CD4-positive, alpha-beta T cell treated with Interleukin-17A for 1 hour (primary cell): ENCODE measurements around the gene ORMDL1.
"Not testable (repeated sequence)": the region's sequence is repeated elsewhere in the genome, so short reads cannot be mapped to it uniquely, and the experiment has no call there.

Source experiments
- DNase-seq: peaks from one replicate; pipeline ENCODE4 v3.0.0-alpha.2; 2020

Gene ORMDL1

DNA sequence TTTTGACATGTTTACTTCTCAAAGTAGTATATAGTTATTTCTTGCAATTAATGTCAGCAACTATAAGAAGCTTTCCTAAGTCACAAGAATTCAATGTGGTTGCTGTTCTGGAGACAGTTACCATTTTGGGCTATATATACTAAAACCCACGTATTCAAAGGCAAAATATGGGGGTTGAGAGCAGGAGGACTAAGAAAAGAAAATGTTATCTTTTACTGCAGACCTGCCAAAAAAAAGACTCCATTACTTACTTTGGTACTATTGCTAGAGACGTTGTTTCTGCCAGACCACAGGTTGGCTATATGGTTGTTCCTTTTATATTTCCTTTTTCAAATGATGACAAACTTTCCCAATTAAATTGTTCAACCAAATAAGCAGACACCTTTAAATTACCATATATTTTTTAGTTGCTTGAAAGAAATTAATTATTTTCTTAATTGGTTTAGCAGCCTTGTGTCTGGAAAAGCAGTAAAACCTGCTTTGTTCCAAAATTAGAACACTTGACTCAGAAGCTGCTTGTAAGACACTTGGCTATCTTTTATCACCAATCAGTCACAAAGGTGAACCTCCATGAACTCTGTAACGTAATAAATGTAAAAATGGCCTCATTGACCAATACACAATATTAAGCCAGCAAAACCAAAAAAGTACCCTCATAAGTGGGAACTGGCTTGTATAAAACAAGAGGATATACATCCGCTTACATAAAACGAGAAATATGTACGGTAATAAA lies 13.4 kb downstream of the ORMDL1 start:
- DNase-seq: no peak

DNA sequence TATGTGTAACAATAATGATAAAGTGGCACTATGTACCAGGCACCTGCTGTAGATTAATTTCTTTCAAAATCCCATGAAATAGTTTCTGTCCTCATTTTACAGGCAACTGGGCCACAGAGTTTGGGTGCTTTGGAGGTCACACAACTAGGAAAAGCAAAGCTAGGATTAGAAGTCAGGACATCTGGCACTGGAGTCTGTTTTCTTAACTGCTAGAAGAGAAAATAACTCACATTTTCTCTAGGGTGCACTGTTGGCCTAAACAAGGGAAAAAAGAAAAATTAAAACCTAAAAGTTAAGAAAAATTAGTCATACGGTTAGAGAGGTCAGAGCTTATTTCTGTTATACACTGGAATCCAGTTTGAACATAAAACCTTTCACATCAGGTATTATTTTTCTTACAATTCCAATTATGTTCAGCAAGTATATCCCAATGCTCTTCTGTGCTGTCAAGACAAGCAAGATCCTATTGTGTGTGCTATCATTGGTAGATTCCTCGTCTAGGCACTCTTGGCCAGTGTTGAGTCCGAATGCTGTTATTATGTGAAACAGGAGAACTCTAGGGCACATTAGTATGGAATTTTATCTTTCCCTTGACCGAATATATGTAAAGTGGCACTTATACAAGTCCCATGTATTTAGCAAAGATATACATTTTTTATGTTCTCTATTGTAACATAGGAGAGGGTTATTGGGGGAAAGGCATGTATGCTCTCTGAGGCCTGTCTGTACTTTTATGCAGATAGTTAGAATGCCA lies 20.1 kb downstream of the ORMDL1 start:
- no peak for DNase-seq

DNA sequence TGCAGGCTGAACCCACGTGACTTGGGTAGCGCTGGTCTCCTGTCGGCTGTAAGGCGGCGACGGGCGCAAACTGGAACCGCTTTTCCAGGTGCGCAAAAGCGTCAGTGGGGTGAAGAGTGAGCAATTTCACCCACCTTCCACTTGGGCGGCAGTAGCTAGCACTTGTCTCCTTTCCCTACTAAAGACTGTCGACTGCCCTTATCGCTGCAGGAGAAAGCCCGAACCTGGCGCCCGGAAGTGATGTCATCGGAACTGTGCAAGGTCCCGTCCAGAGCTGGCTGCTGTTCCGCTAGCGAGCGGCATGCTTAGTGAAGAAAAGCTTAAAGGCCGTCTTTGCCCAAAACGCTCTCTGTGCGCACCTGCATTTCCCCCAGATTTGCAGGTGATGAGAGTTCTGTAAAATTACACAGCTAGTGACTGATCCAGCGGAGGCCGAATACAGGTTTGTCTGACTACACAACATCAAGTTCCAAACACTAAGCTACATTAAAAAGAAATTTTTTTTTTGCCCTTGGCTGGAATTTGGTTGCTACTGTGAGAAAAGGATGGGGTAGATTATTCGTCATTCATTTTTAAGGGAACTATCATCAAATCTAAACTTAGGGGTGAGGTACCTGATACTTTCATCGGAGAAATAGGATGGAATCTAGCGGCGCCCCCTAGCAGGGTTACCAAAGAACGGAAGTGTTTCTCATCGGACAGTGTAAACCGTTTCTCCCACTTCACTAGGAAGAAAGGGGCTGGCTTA lies 21.4 kb downstream of the ORMDL1 start, which contains the start of gene OSGEPL1:
OSGEPL1 (minus strand) TSS at position 242 of the 748 bp plus-strand sequence. CDS start 1,152 bp downstream, outside the sequence.
- DNase-seq: peak; percentile 94

DNA sequence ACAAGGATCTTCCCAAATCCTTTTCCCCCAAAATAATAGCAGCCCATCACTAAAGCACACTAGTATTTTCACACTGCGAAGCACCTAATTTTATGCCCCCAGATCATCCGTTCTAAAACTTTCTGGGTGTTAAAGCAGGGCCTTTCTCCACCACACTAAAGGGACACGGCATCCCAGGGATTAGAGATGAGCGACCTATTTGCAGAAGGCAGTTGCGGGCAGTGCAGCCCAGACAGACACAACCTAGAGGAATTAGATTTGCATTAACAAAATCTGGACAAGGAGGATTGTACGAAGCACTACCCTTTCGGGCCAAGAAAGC lies 21.9 kb downstream of the ORMDL1 start:
- no peak for DNase-seq

DNA sequence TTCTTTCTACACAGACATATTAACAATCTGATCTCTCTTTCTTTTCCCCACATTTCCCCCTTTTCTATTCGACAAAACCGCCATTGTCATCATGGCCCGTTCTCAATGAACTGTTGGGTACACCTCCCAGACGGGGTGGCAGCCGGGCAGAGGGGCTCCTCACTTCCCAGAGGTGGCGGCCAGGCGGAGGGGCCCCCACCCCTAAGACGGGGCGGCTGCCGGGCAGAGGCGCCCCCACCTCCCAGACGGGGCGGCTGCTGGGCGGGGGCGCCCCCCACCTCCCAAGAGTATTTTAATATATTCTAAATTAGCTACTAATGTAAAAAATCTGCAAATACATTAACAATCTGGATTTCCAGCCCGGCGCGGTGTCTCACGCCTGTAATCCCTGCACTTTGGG lies 24.0 kb downstream of the ORMDL1 start:
- not testable (repeated sequence) for DNase-seq

DNA sequence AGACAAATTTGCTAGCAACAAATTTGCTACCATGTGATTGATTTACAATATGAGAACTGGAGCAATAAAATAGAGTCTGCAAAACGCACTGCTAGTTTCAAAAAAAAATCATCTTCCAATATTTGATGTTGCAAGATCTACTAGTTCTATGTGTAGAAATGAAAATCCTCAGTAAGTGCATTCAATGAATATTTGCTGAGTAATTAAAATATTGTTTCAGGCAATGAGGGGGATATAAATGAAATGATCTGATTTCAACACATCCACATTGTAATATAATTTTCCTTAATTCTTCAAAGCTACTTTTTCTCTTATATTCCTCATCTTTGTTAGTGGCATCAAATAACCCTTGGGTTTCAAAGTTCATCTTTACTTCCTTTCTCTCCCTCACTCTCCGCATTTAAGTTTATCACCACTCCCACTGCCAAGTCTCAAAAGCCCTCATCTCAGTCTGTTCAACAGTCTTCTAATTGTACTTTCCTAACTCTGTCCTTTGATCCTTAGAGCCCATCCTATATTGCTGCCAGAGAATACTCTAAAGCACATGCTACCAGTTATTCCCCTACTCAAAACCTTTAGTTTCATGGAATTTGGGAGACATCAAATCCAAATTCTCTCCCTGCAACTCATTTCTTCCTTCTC lies 27.7 kb downstream of the ORMDL1 start:
- no peak for DNase-seq

DNA sequence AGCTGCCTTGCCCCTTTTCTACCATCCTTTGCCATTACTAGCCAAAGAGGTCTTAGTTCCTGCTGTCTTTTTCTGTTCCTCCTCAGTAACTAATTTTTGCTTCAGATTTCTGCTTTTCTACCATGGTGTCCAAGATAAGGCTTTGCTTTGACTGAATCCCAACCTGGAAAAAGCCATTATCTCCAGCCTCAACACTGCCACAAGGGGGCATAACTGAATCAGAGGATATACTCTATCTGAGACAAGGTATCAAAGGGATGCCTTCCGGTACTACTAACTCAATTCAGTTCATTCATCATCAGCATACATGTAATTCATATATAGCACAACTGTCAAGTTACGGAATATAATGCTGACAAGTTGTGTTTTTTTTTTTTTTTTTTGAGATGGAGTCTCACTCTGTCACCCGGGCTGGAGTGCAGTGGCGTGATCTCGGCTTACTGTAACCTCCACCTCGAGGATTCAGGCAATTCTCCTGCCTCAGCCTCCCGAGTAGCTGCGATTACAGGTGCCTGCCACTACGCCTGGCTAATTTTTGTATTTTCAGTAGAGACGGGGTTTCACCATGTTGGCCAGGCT lies 33.0 kb downstream of the ORMDL1 start:
- DNase-seq: peak; percentile 60

DNA sequence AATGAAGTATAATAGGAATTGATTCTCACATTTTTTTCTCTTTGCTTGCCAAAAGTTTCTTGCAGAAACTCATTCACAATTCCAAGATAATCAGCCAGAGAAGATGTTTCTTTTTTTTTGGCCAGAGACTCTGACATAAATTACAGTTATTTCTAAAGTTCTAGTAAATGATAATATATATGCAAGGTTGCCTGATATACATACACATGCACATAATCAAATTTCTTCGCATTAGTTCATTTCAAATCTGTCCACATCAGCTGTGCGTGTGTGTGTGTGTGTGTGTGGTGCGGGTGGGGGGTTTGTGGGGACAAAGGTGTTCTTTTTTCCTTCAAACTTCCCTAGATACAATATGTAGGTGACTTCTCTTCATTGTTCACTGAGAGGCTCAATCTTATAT lies 54.7 kb downstream of the ORMDL1 start:
- no peak for DNase-seq

DNA sequence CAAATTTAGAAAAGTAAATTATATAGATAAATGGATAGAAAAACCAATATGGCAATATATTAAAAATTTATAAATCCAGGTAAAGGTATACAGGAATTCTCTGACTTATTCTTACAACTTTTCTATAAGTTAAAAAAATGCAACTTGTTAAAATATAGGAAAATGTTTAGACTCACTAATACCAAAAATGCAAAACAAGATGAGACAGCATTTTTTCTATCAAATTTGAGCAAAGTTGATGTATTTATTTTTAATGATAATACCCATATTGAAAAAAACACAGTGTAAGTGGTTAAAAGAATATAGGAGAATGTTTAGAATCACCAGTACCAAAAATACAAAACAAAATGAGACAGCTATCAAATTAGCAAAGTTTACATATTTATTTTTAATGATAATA lies 57.3 kb downstream of the ORMDL1 start:
- DNase-seq: no peak

DNA sequence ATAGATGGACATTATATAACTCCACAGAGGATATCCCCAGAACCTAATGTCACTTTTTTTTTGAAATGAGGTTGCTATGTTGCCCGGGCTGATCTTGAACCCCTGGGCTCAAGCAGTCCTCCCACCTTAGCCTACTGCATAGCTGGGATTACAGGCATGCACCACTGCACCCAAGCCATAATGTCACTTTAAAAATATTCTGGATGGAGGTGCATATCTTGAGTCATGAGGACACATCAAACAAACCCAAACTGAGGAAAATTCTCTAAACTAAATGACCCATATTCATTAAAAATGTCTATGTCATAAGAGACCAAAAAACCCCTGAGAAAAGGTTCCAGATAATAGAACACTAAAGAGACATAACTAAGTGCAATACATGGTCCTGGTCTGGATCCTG lies 57.9 kb downstream of the ORMDL1 start:
- DNase-seq: no peak

DNA sequence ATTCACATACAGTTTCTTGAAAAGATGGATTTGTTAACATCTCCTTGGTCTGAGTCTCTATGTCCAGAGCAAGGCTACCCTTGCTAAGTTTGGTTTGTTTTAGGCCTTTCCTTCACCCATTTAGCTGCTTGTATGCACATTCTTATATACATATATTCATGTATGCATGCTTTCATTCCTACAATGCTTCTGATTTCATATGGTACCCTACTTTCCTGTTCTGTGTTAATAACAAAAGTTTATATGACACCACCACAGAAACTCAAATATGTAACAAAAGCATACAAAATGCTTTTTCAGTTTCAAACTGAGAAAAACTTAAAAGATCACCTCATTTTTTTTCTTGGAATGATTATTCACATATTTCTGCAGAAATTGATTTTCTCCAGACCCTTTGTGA lies 60.9 kb downstream of the ORMDL1 start:
- no peak for DNase-seq
